ENCODE measurements around the gene RPS24.

The RPS24 gene

GRCh38 chr10:78028438-78029268, 5.0 kb upstream of the RPS24 start:
- no peak for DNase-seq

DNA sequence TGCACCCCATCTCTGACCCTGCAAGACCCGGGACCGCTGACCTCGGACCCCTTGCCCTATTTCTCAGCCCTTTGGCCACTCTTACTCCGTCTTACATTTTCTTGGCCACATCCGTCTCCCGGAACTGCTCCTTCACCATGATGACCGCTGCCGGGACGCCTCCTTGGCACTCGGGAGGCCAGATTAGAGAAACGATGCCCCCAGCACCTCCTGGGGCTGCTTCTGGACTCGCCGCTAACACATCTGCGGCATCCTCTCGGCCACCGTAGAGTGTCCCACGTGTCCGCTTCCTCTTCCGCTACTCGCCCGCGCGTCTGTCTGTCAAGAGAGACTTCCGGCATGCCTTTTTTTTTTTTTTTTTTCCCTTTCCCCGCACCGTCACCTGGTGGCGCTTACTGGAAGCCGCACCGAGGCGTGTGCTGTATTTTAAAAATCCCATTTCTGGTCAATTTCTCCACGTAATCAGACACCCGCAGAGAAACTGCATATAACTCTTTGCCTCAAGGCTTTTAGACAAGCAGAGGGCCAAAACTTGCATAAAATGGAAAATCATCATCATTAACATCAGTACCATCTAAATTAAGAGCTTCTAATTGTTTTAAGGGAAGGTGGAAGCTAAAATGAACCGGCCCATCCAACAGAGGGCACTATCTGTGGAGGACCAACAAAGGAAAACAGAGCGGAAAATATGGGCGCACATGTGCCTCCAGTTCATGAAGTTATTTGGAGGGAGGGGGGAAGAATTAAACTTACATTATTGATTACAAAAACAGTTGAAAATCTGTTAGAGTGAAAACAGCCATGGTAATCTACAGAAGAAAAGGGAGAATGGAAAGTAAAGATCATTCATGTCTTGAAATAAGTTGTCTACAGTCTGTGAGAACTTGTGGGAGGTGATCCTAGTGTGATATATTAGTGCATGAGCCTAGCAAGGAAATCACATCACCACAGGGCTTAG, 4.1 kb upstream of the RPS24 start, which contains the start of gene POLR3A:
TSS of gene POLR3A (minus strand) at position 247 of the 958 bp plus-strand sequence. CDS start at position 139, 108 bp downstream.
- DNase-seq = peak; percentile 93

DNA sequence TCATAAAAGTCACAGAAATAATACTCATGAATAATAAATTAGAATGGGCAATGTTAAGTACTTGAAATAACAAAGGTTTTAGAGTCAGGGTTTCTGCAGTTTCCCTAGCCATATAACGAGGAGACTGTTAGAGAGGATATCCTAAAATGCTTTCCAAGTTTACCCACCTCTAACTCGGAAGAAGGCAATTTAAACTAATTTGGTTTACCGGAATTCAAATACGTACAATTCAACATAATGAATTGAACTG, 351 bp upstream of the RPS24 start:
- DNase-seq = no peak

- no peak for DNase-seq
These were observed 1.4 kb downstream of the RPS24 start for GRCh38 chr10:78035025-78035424.

DNA sequence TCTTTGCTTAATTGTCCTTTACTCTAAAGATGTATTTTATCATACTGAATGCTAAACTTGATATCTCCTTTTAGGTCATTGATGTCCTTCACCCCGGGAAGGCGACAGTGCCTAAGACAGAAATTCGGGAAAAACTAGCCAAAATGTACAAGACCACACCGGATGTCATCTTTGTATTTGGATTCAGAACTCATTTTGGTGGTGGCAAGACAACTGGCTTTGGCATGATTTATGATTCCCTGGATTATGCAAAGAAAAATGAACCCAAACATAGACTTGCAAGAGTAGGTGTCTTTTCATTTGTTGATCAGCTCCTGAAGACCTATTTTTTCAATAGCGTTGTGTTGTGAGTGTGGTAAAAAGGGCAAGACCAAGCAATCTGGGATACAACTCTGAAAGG, 1.8 kb downstream of the RPS24 start:
- DNase-seq = no peak

DNA sequence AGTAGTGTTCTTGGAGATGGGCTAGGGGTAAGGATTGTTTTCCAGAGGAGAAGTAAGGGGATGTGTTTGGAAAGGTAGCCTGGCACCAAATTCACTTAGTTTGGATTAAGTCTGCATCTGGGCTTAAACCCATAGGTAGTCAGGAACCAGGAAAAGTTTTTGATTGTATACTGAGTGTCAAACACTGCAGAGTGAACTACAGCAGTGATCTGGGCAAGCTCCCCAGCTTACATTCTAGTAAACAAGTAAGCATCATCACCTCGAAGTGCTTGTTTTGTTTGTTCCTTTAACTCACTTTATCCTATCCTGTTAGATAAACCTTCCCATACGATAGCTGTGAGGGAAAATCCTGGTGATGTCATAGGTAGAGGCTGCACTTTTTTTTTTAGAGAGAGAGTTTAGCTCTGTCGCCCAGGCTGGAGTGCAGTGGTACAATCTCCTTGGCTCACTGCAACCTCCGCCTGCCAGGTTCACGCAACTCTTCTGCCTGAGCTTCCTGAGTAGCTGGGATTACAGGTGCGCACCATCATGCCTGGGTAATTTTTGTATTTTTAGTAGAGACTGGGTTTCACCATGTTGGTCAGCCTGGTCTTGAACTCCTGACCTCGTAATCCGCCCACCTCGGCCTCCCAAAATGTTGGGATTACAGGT, 2.4 kb downstream of the RPS24 start:
- DNase-seq = no peak

DNA sequence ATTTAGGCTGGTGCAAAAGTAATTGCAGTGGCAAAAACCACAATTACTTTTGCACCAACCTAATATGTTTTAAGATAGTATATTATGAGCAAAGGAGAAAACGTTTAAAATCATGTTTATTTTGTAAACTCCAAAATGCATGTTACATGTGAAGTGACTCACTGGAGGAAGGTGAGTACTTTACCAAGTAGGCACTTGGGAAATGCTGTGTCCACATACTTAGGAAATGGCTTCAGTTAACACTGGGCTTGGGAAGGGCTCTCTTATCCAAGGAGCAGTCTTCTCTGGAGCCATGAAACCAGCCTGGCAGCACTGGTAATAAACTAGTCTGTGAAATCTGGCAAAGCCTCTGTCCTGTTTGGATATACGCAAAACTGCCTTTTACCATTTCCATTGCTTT, 4.4 kb downstream of the RPS24 start:
- no peak for DNase-seq

DNA sequence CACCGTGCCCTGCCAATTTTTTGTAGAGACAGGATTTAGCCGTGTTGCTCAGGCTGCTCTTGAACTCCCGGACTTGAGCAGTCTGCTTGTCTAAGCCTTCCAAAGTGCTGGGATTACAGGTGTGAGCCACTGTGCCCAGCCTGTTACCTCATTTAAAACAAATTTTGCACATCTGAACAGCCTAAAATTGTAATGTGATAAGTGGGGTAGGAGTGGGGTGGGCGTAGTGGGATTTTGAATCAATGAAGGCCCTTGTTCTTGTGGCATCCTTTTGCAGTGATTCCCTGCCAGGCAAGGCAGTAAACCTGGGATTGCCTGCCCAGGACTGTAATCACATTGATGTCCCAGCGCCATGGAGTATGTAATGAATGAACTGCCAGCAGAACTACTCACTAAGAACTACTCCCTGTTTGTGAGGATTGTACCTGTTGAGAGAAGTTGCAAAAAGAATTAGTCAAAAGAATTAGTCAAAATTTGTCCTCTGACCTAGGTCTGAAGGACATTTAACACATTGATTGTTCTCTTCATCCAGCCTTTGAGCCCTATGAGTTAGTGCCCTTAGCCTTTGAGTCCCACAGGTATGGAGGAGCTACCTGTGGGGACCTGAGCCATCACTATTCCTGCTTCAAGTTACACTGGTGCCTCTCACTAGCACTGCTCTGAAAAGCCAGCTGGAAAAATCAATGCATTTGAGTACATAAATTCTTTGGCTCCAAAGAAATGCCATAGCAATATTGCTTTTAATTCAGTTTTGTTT, 5.3 kb downstream of the RPS24 start:
- DNase-seq = no peak

GRCh38 chr10:78039743-78040142, 6.1 kb downstream of the RPS24 start:
- DNase-seq = no peak

- DNase-seq = no peak
These were observed 7.8 kb downstream of the RPS24 start for GRCh38 chr10:78041170-78042057.

GRCh38 chr10:78042058-78042751, 8.5 kb downstream of the RPS24 start:
- no peak for DNase-seq

DNA sequence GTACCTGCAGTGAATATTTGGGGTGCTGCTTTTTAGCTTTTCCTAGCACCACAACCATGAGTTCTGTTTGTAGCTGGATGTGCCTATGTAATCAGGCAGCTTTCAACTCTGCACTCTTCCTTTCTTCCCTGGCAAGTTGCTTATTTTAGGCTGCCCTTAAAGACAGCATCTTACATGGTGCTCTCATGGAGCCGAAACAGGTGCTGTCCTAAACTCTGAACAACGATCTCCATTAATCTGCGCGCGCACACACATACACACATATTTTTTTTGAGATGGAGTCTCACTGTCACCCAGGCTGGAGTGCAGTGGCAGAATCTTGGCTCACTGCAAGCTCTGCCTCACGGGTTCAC, 9.1 kb downstream of the RPS24 start:
- DNase-seq = no peak

DNA sequence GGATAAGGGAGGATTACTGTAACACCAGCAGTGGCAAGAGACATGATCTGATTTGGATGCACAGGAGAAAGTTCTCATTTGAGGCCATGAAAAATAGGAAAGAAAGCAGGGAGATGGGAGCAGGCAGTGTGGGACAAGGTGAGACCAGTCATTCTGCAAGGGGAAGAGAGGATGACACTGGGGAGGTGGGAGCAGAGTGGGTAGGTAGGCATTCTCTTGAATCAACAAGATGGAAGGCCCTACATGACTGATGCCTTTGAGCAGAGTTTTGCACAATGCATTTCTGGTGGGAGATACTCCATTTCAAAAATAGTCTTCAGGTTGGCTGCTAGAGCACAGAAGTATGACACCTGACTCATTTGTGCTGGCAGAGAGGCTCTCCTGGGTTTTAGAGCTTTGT, 10.5 kb downstream of the RPS24 start:
- no peak for DNase-seq

GRCh38 chr10:78044699-78045098, 11.0 kb downstream of the RPS24 start:
- DNase-seq = no peak

GRCh38 chr10:78045237-78045636, 11.6 kb downstream of the RPS24 start:
- DNase-seq = no peak

- DNase-seq = no peak
These were observed 12.2 kb downstream of the RPS24 start for GRCh38 chr10:78045856-78046255.

DNA sequence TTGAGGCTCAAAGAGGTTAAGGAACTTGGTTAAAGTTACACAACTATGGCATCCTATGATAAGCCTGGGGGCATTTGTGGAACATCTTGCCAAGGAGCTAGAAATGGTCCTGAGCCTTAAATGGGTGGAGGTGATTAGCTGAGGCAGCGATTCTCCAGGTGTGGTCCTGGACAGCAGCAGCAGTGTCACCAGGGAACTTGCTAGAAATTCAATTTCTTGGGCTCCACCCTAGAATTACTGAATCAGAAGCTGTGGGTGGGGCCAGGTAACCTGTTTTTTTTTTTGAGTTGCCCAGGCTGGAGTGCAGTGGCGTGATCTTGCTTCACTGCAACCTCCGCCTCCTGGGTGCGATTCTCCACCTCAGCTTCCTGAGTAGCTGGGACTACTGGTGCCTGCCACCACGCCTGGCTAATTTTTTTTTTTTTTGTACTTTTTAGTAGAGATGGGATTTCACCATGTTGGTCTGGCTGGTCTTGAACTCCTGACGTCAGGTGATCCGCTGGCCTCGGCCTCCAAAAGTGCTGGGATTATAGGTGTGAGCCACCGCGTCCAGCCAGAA, 13.1 kb downstream of the RPS24 start:
- no peak for DNase-seq

DNA sequence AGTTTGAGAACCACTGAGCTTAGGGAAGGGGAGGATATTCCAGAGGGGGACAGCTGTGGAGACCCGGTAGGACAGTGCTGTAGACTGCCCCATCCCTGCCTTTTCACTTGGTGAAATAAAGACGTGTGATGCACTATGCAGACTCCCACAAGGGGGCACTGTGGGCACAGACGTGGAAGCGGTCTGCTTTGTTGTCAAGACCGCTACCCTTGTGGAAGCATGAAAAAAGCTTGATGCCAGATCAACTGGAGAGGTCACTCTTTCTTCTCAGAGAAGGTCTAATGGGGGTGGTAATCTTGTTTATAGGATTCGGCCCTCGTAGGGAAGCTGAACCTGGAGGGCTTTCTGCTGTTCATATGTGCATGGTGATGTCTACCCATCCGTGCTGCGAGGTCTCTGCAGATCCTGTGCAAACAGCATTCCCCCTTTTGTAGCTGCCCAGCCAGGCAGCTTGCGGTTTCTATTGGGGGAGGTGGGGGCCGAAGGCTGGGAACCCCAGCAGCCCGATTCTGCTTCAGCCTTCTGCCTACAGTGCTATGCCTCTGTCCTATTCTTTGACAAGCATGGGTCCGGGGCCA, 13.7 kb downstream of the RPS24 start:
- peak; percentile 79 for DNase-seq

DNA sequence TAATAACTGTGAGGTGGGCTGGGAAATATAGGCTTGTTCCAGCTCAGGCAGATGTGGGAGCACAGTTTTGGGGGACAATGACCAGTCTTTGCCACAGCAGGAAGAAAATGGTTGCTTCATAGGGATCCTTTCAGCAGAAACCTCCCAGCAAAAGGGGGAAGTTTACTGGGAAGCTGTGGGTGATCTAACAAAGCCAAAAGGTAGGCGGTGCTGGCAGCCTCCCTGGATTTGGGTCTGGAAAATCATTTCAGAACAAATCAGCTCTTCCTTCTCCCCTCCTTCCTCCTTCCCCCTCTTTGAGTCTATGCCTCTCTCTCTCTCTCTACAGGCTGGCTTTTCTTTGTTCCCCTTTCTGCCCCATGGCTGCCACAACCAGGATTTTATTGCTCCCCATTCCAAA, 16.2 kb downstream of the RPS24 start:
- no peak for DNase-seq

GRCh38 chr10:78053211-78053868, 19.7 kb downstream of the RPS24 start:
- no peak for DNase-seq
